ENCODE measurements around the gene SLC7A7. TPM values are rescaled to one million over a fixed set of nuclear protein-coding genes. Genes with fewer than 3 reads are reported as not detected.
A peak's percentile ranks its signal among the peaks of the same experiment; 100 is the strongest.

Gene SLC7A7
- total and polyA plus RNA-seq, 2 of the 13 experiments (the other 11 are each of a cell fraction or from before 2014, with no cell fraction given), result 0.13 to 0.63 TPM

GRCh38 chr14:22852940-22853767, 37.9 kb upstream of the SLC7A7 start (continued):
- peak; percentile 62 for TF ChIP-seq HMGXB3 (CRISPR knock-in tag; IDR thresholded peaks at IDR 0.05; ENCODE audit: borderline replicate concordance)
- peak; percentile 99; the same call in 1 of the 2 replicates for TF ChIP-seq ZNF713 (CRISPR knock-in tag; IDR thresholded peaks at IDR 0.05)
- TF ChIP-seq ZBTB40 (IDR thresholded peaks at IDR 0.05), result no peak
- peak; percentile 62; the same call in 1 of the 2 replicates for TF ChIP-seq ZBTB40 (CRISPR knock-in tag; IDR thresholded peaks at IDR 0.05)
- peak; percentile 67; the same call in 1 of the 2 replicates for TF ChIP-seq RFXAP (CRISPR knock-in tag; IDR thresholded peaks at IDR 0.05; ENCODE audit: borderline replicate concordance)
- no peak for TF ChIP-seq RAD51 (IDR thresholded peaks at IDR 0.05; ENCODE audit: borderline replicate concordance)
- peak; percentile 84 for TF ChIP-seq POGZ (CRISPR knock-in tag; IDR thresholded peaks at IDR 0.05)
- TF ChIP-seq PCBP2 (optimal IDR thresholded peaks at IDR 0.05; ENCODE audit: low read depth, low read length, poor library complexity, severe bottlenecking), result peak; percentile 17
- TF ChIP-seq ZNF512 (CRISPR knock-in tag; IDR thresholded peaks at IDR 0.05), result peak; percentile 94
- TF ChIP-seq ZNF24 (IDR thresholded peaks at IDR 0.05), result no peak
- TF ChIP-seq ZSCAN22 (CRISPR knock-in tag; IDR thresholded peaks at IDR 0.05), result no peak
- TF ChIP-seq GABPA (IDR thresholded peaks at IDR 0.05; ENCODE audit: low read depth, low read length), result no peak
- peak; percentile 53 for TF ChIP-seq GABPA (CRISPR knock-in tag; IDR thresholded peaks at IDR 0.05; ENCODE audit: low read depth)
- no peak for TF ChIP-seq SYNCRIP (IDR thresholded peaks at IDR 0.05; ENCODE audit: insufficient read depth, low read depth, low read length)

Data from HepG2 (cell line).